Endothelial cell of umbilical vein (primary cell): ENCODE data around the gene MC5R.

ENCODE experiments used
- CTCF ChIP-seq, 2 donors: IDR thresholded peaks; 1 replicate in 1 of 2; 2 replicates in 1 of 2; pipeline ENCODE4 v1.5.1; 2011; ENCODE audit warnings: low read length in 2 of 2, mild to moderate bottlenecking in 2 of 2, moderate library complexity in 2 of 2, control low read depth in 1 of 2, inconsistent platforms in 1 of 2, low read depth in 1 of 2; ENCODE audit not compliant: insufficient read depth in 1 of 2; ENCODE audit errors: extremely low read depth in 1 of 2
- EZH2 ChIP-seq: IDR thresholded peaks from 2 replicates; pipeline ENCODE4 v1.6.1; 2012; ENCODE audit warnings: borderline replicate concordance, low read depth, mild to moderate bottlenecking, moderate library complexity, low read length, inconsistent platforms; ENCODE audit not compliant: severe bottlenecking
- FOS ChIP-seq: IDR thresholded peaks from 2 replicates; pipeline ENCODE4 v1.6.1; 2011; ENCODE audit warnings: mild to moderate bottlenecking, low read length, moderate library complexity, borderline replicate concordance; ENCODE audit not compliant: insufficient read depth
- GATA2 ChIP-seq: IDR thresholded peaks from 2 replicates; pipeline ENCODE4 v1.7.0; 2011; ENCODE audit warnings: low read depth, mild to moderate bottlenecking, moderate library complexity, mixed read lengths, low read length; ENCODE audit not compliant: insufficient read length, insufficient read depth
- JUN ChIP-seq: IDR thresholded peaks from 2 replicates; pipeline ENCODE4 v1.6.1; 2011; ENCODE audit warnings: borderline replicate concordance, low read depth; ENCODE audit not compliant: insufficient read length, insufficient read depth
- MAX ChIP-seq: IDR thresholded peaks from 2 replicates; pipeline ENCODE4 v1.6.1; 2011; ENCODE audit not compliant: insufficient read depth, insufficient read length
- POLR2A ChIP-seq: IDR thresholded peaks from 2 replicates; pipeline ENCODE4 v1.6.1; 2012; ENCODE audit warnings: low read depth, mild to moderate bottlenecking, control low read depth, low read length
- POLR2AphosphoS5 ChIP-seq: IDR thresholded peaks from 2 replicates; pipeline ENCODE4 v1.6.1; 2012; ENCODE audit warnings: low read depth, mild to moderate bottlenecking, control low read depth, low read length, moderate library complexity; ENCODE audit not compliant: insufficient read depth

GRCh38 chr18:13823707-13824395 lies at the start of gene MC5R:
- TF ChIP-seq CTCF (IDR thresholded peaks at IDR 0.05; ENCODE audit: extremely low read depth in 1 of 2, insufficient read depth in 1 of 2, low read depth in 1 of 2, low read length in 2 of 2) (peak; percentile 89 to 95), EZH2 (no peak), POLR2A (no peak), POLR2AphosphoS5 (no peak), FOS (no peak), GATA2 (no peak), MAX (no peak), JUN (no peak)
